RCC 7860 (cell line): ENCODE data around the gene ETFRF1.

Experiments used
- DNase-seq: peaks from one replicate; pipeline ENCODE4 v3.0.0-alpha.2; 2015; ENCODE audit warnings: low spot score
- FAIRE-seq: peaks from 2 replicates; lab custom pipeline; 2012; peaks lifted over from hg19 to GRCh38; lab: Jason Lieb, UNC

Gene ETFRF1

GRCh38 chr12:25208554-25208953 is 13.5 kb downstream of the ETFRF1 start:
- DNase-seq (no peak), FAIRE-seq (no peak)

- no peak for FAIRE-seq
- no peak for DNase-seq
Observed at GRCh38 chr12:25213338-25213737, 18.3 kb downstream of the ETFRF1 start.

GRCh38 chr12:25236190-25236589 is 41.2 kb downstream of the ETFRF1 start:
- FAIRE-seq (no peak), DNase-seq (no peak)

- no peak for DNase-seq
- FAIRE-seq, result no peak
Observed at GRCh38 chr12:25236626-25237025, 41.6 kb downstream of the ETFRF1 start.

GRCh38 chr12:25241167-25242020 is 46.4 kb downstream of the ETFRF1 start:
- FAIRE-seq (peak; percentile 76), DNase-seq (no peak)

GRCh38 chr12:25242981-25243679 is 48.1 kb downstream of the ETFRF1 start:
- DNase-seq (no peak), FAIRE-seq (no peak)

- no peak for FAIRE-seq
Observed at GRCh38 chr12:25243680-25243990, 48.6 kb downstream of the ETFRF1 start.

GRCh38 chr12:25245491-25245890 is 50.5 kb downstream of the ETFRF1 start:
- no peak for DNase-seq
- FAIRE-seq, result no peak

More at GRCh38 chr12:25243680-25243990, 48.6 kb downstream of the ETFRF1 start:
- DNase-seq, result no peak

GRCh38 chr12:25248137-25248536 is 53.1 kb downstream of the ETFRF1 start:
- FAIRE-seq, result no peak

GRCh38 chr12:25248732-25249131 is 53.7 kb downstream of the ETFRF1 start:
- DNase-seq, result no peak
- FAIRE-seq, result no peak

More at GRCh38 chr12:25248137-25248536, 53.1 kb downstream of the ETFRF1 start:
- no peak for DNase-seq

GRCh38 chr12:25249931-25250738 is 55.1 kb downstream of the ETFRF1 start:
- no peak for DNase-seq
- no peak for FAIRE-seq

- FAIRE-seq, result no peak
- DNase-seq, result peak; percentile 88
Observed at GRCh38 chr12:25250744-25251730, 56.0 kb downstream of the ETFRF1 start, which contains the start of gene KRAS. Gene KRAS (minus strand): TSS chr12:25250929.

GRCh38 chr12:25251769-25252168 is 56.7 kb downstream of the ETFRF1 start:
- FAIRE-seq, result no peak
- DNase-seq, result no peak

- DNase-seq (no peak), FAIRE-seq (no peak)
Observed at GRCh38 chr12:25252946-25253345, 57.9 kb downstream of the ETFRF1 start.

- FAIRE-seq (no peak), DNase-seq (no peak)
Observed at GRCh38 chr12:25253371-25254068, 58.5 kb downstream of the ETFRF1 start.

- peak; percentile 26 for DNase-seq
- no peak for FAIRE-seq
Observed at GRCh38 chr12:25254271-25254880, 59.3 kb downstream of the ETFRF1 start.
